AG10803 (cell line): ENCODE results near the gene TCEA3.

ENCODE experiments used
- DNase-seq: peaks from one replicate; pipeline ENCODE4 v3.0.0; 2010; ENCODE audit warnings: low read depth
- H3K4me3 ChIP-seq: 2 replicates; pipeline ENCODE4 v1.5.1; 2011; ENCODE audit warnings: mild to moderate bottlenecking, low read length, control low read depth
- TF ChIP-seq, protein P1 (sequence below): conservative IDR thresholded peaks from 2 replicates; pipeline ENCODE4 v1.5.1; 2011; ENCODE audit warnings: mild to moderate bottlenecking, low read length, control low read depth, inconsistent platforms

The TCEA3 gene

GRCh38 chr1:23421343-23421742, 3.2 kb downstream of the TCEA3 start:
- DNase-seq, result no peak
- no peak overlapping the region for H3K4me3 ChIP-seq
- TF ChIP-seq, protein P1, sequence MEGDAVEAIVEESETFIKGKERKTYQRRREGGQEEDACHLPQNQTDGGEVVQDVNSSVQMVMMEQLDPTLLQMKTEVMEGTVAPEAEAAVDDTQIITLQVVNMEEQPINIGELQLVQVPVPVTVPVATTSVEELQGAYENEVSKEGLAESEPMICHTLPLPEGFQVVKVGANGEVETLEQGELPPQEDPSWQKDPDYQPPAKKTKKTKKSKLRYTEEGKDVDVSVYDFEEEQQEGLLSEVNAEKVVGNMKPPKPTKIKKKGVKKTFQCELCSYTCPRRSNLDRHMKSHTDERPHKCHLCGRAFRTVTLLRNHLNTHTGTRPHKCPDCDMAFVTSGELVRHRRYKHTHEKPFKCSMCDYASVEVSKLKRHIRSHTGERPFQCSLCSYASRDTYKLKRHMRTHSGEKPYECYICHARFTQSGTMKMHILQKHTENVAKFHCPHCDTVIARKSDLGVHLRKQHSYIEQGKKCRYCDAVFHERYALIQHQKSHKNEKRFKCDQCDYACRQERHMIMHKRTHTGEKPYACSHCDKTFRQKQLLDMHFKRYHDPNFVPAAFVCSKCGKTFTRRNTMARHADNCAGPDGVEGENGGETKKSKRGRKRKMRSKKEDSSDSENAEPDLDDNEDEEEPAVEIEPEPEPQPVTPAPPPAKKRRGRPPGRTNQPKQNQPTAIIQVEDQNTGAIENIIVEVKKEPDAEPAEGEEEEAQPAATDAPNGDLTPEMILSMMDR, result no peak

- no peak overlapping the region for H3K4me3 ChIP-seq
- TF ChIP-seq, protein P1, result no peak
- no peak for DNase-seq
Measured at GRCh38 chr1:23420778-23421177, 3.8 kb downstream of the TCEA3 start.

- no peak overlapping the region for H3K4me3 ChIP-seq
- TF ChIP-seq, protein P1, result no peak
- DNase-seq, result no peak
Measured at GRCh38 chr1:23419180-23419579, 5.4 kb downstream of the TCEA3 start.

- no peak overlapping the region for H3K4me3 ChIP-seq
- TF ChIP-seq, protein P1, result no peak
- peak; percentile 50 for DNase-seq
Measured at GRCh38 chr1:23417570-23417969, 7.0 kb downstream of the TCEA3 start.

DNA sequence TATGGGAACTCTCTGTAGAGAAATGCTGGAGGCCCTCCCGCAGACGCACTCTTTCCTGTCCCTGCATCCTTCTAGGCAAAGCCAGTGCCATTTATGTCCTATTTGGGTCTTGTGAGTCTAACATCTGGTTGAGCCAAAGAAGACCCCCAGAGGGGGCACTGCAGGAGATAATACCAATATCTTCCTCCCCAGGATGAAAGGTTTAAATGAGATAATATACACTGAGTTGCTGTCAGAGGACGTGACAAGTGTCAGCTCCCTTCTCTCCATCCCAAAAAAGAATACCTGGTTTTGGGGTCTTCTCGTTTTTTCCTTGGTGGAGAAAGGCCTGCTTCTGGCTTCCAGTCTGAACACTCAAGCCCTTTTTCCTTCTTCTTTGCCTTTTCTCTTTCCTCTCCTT, 7.6 kb downstream of the TCEA3 start:
- H3K4me3 ChIP-seq, result no peak overlapping the region
- no peak for DNase-seq
- TF ChIP-seq, protein P1, result no peak

DNA sequence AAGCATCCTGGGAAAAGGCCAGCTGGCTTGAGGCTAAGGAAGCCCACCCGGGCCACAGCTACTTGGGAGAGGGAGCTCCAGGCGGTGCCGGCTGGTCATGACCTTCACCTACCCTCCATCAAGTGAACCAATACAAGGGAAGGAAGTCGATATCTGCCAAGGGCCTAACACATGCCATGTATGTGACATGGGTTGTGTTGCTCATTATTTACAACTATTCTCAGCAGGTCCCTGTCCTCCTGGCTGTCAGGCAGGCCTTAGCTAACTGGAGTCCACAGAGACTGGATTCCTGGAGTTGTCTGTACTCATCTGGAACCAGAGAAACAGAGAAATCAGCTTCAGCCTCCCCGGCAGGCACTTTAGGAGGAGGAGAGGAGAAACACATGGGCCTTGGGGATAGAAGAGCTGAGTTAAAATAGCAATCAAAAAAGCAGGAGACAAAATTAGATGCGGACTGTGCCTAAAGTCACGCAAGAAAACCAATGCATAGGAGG, 15.7 kb downstream of the TCEA3 start:
- TF ChIP-seq, protein P1, result no peak
- DNase-seq, result no peak
- no peak overlapping the region for H3K4me3 ChIP-seq

GRCh38 chr1:23407016-23407630, 17.4 kb downstream of the TCEA3 start:
- DNase-seq, result no peak
- H3K4me3 ChIP-seq, result no peak overlapping the region
- TF ChIP-seq, protein P1, result no peak
